Middle frontal gyrus (tissue), 1 donor: ENCODE data around the gene DNAH3.
"Not testable (repeated sequence)": the region's sequence is repeated elsewhere in the genome, so short reads cannot be mapped to it uniquely, and the experiment has no call there.

Experiments
- DNase-seq: peaks from one replicate; pipeline ENCODE4 v3.0.0-alpha.2; 2015; ENCODE audit warnings: low spot score; ENCODE audit errors: extremely low spot score

The DNAH3 gene

DNA sequence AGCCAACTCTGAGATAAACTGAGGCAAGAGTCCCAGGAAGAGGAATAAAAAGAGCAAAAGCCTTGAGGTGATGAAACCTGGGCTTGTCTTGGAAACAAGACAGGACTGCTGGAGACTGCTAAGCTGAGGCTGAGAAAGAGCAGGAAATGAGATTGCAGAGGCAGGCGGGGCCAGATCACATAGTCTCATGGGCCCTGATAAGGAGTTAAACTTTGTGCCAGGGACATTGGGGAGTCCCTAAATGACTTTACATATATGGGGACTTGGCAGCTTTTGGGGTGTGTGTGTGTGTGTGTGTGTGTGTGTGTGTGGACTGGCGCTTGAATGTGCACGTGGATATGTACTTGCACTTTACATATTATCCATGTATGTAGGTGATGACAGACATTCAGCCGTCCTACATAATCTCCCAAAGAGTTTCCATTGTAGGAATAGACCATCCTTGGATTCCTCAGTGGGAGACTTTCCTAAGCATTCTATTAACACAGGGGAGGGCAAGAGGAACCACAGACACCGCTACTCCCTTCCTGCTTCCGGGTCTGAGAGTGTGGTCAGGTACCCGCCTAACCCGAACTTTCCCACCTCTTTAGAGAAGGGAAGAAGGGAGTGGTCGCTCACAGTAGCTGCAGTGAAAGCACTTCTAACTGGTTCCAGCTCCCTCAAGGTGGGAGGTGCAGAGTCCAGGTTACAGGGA, 127.0 kb downstream of the DNAH3 start:
- no peak for DNase-seq

DNA sequence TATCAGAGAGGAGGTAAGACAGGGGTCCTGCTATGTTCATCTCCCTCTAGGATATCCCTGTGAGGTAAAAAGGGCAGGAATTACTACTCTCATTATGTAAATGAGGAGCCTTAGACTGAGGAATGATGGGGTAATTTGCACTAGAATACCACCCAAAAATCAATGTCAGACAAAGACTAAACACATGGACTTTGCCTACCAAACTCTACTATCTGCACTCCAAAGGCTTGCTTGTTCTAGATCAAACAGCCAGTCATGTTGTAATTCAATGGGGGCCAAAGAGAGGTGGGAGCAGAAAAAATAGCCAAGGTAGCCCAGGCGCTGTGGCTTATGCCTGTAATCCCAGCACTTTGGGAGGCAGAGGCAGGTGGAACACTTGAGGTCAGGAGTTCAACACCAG, 129.3 kb downstream of the DNAH3 start:
- DNase-seq, result no peak

GRCh38 chr16:21009815-21010214, 140.8 kb downstream of the DNAH3 start:
- DNase-seq, result no peak

- DNase-seq, result no peak
Observed at GRCh38 chr16:21005008-21005407, 145.6 kb downstream of the DNAH3 start.

DNA sequence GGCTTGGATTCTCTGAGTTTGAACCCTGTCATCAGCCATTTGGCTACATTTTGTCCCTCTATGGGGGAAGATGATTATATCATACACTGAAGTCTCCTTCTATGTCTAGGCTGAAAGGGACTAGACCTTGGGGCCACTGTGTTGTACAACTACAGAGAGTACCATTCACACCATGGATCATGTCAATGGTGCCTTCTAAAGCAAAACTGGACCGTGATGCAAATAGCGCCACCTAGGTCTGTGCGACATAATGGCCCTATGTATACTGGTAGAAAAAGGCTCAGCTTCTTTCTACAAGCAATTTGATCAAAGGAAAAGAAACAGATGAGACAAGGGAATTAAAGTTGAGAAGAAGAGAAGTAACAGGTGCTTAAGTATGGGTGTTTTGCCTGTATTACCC, 149.4 kb downstream of the DNAH3 start:
- no peak for DNase-seq

- DNase-seq, result no peak
Observed at GRCh38 chr16:20997147-20997546, 153.5 kb downstream of the DNAH3 start.

GRCh38 chr16:20995711-20996110, 154.9 kb downstream of the DNAH3 start:
- DNase-seq, result no peak

- DNase-seq, result not testable (repeated sequence)
Observed at GRCh38 chr16:20989496-20990070, 161.1 kb downstream of the DNAH3 start.

GRCh38 chr16:20987049-20987448, 163.6 kb downstream of the DNAH3 start:
- no peak for DNase-seq

DNA sequence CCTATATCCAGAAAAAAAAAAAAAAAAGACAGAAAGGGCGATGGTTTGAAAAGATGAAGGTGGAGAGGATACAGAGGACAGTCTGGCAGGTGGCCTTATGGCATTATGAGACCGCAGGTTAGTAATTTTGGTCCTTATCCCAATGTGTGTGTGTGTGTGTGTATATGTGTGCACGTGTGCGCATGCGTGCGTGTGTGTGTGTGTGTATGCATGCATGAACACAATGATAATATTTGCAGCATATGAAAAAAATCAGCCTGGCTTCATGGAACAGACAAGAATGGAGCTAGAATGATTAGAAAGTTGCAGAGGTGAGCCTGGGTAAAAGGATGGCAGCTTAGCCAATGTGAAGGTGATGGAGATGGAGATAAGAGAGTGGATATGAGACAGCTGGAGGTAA, 166.6 kb downstream of the DNAH3 start:
- DNase-seq, result no peak

GRCh38 chr16:20976576-20976975, 174.1 kb downstream of the DNAH3 start:
- DNase-seq, result no peak

DNA sequence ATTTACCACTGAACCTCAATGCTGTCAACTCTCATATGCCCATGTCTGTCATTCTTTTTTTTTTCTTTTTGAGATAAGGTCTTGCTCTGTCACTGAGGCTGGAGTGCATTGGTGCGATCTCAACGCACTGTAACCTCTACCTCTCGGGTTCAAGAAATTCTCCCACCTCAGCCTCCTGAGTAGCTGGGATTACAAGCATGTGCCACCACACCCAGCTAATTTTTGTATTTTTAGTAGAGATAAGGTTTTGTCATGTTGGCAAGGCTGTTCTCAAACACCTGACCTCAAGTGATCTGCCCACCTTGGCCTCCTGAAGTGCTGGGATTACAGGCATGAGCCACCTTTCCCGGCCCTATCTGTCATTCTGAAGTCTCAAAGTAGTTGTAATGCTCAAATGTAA, 177.4 kb downstream of the DNAH3 start:
- not testable (repeated sequence) for DNase-seq

GRCh38 chr16:20971401-20971800, 179.2 kb downstream of the DNAH3 start:
- no peak for DNase-seq

DNA sequence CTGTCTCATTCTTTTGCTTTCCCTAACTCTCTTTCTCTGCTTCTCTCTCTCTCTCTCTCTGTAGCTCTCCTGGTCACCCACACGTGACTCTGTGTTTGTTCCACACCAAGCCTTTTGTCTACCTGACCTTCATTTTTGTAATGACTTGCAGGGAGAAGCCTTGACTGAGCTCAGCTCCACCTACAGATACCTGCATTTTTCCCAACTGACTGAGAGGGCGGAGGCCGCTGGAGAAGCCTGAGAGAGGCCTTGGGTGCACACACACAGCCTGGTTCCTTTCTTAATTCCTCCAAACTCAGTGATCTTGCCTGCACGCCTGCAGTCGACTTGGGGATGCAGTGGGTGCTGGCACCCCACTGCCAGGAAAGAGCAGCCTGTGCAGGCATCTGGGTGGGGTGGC, 181.3 kb downstream of the DNAH3 start:
- DNase-seq, result no peak

GRCh38 chr16:20968765-20969164, 181.9 kb downstream of the DNAH3 start:
- no peak for DNase-seq

GRCh38 chr16:20960899-20961298, 189.7 kb downstream of the DNAH3 start:
- DNase-seq, result no peak

GRCh38 chr16:20957153-20957552, 193.5 kb downstream of the DNAH3 start:
- no peak for DNase-seq

DNA sequence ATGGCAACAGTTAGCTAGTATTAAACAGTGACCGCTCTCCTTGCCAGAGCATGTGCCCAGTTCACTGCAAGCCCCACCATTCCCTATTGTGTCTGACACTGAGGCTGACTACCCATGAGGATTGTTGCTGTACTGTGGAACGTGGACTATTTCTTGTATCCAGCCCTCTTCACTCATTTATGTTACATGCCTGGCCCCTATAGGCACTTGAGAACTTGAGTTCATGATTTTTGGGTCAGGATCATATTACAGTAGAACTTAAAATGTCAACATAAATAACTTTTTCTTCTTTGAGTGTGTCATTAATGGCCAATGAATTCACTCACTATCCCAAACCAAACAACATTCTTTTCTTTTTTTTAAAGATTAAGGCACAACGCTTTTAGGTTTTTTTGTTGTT, 194.3 kb downstream of the DNAH3 start:
- no peak for DNase-seq

DNA sequence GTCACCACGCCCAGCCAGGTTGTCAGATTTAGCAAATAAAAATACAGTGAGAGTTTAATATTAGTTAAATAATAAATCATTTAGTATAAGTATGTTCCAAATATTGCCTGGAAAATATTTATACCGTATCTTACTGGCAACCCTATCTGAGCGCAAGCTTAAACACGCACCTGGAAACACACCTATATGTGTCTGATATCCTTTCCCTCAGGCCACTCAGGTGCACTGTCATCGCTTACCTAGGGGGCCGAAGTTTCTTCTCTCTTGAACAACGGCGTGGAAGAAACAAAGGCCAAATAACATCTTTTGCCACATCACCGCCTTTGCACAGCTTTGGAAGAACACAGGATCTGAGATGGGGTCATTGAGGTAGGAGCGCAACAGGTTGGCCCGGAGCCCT, 196.1 kb downstream of the DNAH3 start:
- no peak for DNase-seq

GRCh38 chr16:20952139-20952920, 198.3 kb downstream of the DNAH3 start:
- no peak for DNase-seq

DNA sequence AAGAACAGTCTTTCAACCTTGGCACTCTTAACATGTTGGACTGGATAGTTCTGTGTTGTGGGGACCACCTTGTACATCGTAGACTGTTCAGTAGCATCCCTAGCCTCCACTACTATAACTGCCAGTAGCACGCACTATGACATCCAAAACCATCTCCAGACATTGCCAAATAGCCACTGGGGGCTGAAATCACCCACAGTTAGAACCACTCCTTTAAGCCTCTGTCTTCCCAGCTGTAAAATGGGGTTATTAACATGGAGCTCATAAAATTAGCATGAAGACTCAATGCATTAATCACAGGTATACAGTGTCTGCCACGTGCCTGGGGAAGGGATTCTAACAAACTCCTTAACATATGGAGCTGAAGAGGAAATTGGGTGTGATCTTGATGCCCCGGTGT, 200.4 kb downstream of the DNAH3 start:
- DNase-seq, result no peak

DNA sequence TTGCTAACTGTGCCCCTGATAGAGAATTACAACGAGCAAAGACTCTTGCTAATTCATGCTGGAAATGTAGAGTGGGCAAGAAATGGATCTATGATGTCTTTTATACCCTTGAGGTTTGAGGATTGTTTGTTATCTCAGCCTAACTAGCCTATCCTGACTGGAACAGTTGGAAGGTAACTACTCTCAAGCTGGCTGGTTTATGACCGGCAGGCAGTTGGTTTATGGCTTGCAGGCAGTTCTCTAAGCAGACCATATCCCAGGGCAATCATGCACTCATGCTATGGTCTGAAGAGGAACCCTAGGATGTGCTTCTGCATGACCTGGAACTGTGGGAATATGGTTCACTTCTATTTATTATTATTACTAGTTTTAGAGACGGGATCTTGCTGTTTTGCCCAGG, 201.0 kb downstream of the DNAH3 start:
- DNase-seq, result no peak

DNA sequence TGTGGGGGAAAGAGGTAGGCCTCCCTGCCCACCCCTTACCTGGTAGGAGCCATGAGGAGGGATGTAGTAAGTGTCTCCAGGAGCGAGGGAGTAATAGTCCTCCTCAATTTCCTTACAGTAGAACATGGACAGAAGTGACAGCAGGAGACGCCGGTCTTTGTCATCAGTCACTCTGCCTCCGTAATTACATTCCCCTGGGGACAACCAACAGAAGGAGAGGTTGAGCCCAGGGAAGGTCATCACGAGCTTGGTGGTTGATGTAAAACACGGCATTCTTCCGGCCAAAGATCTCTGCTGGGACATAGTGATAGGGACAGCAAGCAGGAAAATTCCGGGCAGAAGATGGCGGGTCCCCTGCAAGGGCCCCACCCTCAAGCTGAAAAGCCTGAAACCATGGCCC, 202.2 kb downstream of the DNAH3 start:
- DNase-seq, result no peak
